GM10266 (cell line): ENCODE data around the gene FIGLA.

Source experiments
- DNase-seq: peaks from one replicate; pipeline ENCODE4 v3.0.0; 2012; ENCODE audit errors: extremely low spot score
- CTCF ChIP-seq: IDR thresholded peaks from 2 replicates; pipeline ENCODE4 v1.5.1; 2012; ENCODE audit warnings: mild to moderate bottlenecking, low read depth; ENCODE audit not compliant: control insufficient read depth, insufficient read depth; ENCODE audit errors: missing control alignments

The FIGLA gene

GRCh38 chr2:70732766-70733645 lies 57.4 kb downstream of the FIGLA start:
- TF ChIP-seq CTCF = no peak
- no peak for DNase-seq

DNA sequence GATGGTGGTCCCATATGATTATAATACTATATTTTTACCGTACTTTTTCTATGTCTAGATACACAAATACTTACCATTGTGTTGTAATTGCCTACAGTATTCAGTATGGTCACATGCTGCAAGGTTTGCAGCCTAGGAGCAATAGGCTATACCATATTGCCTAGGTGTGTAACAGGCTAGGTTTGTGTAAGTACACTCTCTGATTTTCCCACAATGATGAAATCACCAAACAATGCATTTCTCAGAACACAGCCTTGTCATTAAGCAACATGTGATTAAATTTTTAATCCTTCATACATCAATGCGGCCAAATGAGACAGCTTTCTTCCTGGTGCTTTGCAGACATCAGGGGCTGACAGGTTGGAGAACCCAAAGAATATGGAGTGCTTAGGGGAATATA lies 59.7 kb downstream of the FIGLA start:
- no peak for TF ChIP-seq CTCF
- DNase-seq = no peak

DNA sequence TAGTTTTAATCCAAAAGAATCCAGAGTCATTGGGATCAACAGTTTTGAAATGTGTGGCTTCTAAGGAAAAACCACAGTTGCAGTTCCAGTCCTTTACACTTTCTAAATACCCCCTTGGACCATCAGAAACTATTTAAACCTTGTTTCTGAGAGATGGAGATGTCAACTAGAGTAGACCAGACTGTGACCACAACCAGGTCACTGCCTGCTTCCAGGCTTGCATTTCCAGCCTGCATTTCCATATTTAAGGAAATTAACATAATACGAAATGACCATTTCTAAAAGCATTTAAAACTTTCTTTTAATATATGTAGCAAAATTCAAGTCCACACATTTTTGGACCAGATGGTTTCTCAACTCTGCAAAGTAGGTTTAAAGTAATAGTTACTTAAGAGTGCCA lies 60.8 kb downstream of the FIGLA start:
- TF ChIP-seq CTCF = no peak
- no peak for DNase-seq

GRCh38 chr2:70728128-70728527 lies 62.3 kb downstream of the FIGLA start:
- TF ChIP-seq CTCF = no peak
- no peak for DNase-seq
